GM18858 (cell line): Measurements from ENCODE around the gene FOXD2.
"Not testable (repeated sequence)": the region's sequence is repeated elsewhere in the genome, so short reads cannot be mapped to it uniquely, and the experiment has no call there.

Experiments used
- ATAC-seq: cut with Tn5 transposase; IDR thresholded peaks from one replicate; pipeline ENCODE4 v1.9.1; 2021; ENCODE audit not compliant: unreplicated experiment

FOXD2 gene

DNA sequence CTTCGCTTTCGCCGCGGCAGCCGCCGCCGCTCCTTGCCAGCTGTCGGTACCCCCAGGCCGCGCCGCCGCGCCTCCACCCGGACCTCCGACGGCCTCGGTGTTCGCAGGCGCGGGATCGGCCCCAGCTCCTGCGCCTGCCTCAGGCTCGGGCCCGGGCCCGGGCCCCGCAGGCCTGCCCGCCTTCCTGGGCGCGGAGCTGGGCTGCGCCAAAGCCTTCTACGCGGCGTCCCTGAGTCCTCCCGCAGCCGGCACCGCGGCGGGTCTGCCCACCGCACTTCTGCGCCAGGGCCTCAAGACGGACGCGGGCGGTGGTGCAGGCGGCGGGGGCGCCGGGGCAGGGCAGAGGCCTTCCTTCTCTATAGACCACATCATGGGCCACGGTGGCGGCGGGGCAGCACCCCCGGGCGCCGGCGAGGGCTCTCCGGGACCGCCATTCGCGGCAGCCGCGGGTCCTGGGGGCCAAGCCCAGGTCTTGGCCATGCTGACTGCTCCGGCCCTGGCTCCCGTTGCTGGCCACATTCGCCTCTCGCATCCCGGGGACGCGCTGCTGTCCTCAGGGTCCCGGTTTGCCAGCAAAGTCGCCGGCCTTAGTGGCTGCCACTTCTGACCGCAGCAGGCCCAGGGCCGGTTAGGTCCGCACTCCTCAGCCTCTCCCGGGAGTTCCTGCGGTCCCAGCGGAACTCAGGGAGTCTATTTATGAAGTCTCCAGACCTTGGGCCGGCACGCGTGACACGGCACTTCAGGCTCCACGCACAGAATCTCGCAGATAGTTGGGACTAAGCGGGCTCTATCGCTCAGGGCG lies 1.4 kb downstream of the FOXD2 start:
- no peak for ATAC-seq

DNA sequence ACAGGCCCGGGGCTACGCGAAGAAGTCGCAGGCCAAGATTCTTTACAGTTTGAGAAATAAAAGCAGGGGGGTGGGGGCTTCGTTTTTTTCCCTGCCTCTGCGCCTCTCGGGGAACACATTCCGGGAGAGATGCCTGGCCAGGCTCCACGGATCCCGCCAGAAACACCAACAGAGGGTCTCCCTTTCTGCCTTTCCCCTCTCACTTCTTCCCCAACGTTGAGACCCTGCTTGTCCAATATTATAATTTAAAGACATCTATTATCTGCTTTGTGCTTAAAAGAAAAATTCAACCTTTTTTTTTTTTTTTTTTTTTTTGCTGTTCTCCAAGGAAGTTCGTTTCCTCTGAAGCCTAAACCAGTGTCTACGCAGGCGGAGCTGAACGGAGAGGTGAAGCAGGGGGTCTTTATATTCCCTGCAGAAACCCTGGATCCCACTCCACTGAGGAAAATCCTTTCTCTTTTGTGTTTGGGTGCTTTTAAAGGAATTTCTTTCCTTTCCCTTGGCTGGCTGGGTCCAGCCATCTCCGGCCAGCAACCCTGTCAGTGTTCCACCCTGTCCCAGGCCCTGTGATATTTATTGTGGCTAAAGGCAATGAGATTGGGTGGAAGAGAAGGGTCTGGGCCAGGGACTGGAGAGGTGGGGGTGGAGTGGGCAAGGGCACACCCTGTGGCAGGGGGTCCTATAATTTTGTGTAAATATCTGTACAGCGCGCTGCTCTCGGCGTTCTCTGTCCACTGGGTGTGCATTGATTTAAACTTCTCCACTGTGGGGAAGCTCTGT lies 2.2 kb downstream of the FOXD2 start:
- ATAC-seq = no peak

DNA sequence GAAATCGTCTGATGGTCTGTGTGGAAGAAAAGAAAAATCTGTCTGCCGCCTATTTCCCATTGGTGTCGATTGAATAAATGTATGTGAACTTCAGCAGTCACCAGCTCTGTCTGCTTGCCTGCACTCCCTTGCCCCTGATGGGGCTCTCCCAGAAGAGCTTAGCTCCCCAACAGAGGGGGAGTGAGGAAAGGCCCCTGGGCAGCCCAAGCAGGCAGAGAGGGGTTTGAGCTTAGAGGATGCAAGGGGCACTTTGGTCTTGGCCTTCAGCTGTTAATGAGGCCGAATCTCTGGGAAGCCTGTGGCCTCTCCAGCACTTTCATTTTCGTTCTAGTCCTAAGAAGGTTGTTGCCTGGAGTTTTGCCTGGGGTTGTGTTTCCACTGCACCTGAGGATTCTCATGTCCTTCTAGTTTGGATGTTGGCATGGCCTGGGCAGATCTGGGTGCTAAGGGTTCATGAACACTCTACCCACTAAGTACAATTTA lies 2.8 kb downstream of the FOXD2 start:
- ATAC-seq = no peak

DNA sequence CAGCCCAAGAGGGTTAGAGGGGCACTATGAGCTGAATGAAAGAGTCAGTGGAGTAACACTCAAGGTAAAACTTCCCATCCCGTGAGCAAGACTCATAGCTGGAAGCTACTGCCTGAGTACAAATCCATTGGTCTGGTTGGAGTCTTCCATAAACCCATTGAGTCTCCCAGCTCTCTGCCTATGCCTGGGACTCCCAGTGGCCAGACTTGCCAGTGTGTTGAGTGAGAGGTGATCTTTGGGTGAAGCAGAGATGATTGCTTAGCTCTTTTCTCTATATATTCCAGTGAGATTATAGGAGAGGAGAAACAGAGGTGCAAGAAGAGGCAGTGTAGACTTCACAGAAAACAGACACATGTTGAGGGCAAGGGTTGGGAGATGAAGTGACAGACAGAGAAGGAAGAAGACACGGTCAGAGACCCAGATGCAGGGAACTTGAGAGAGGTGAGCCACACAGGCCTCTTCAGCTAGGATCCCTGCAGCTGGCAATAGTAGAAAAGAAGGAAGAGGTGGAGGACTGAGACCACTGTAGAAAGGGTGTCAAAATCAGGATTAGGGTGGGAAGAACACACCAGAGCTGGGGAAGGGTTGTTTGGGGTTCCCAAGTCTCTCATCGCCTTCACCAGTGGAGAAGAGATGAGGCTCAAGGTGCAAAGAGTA lies 3.7 kb downstream of the FOXD2 start:
- no peak for ATAC-seq

DNA sequence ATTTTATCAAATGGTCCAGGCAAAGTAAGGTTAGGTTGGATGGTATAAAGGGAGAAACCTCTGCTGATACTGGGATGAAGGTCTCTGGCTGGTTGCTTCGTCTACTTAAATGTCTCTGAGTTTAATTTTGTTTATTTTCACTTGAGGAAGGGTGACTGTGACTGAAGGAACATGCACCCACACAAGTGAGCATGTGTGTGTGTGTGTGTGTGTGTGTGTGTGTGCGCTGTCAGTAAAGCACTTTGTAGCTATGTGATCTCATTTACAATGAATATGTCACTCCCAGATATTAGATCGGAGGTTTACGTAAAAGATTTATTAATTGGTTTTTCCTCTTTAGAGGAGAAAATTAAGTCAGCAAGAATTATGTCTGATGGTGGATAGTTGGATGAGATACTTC lies 4.4 kb downstream of the FOXD2 start:
- no peak for ATAC-seq

DNA sequence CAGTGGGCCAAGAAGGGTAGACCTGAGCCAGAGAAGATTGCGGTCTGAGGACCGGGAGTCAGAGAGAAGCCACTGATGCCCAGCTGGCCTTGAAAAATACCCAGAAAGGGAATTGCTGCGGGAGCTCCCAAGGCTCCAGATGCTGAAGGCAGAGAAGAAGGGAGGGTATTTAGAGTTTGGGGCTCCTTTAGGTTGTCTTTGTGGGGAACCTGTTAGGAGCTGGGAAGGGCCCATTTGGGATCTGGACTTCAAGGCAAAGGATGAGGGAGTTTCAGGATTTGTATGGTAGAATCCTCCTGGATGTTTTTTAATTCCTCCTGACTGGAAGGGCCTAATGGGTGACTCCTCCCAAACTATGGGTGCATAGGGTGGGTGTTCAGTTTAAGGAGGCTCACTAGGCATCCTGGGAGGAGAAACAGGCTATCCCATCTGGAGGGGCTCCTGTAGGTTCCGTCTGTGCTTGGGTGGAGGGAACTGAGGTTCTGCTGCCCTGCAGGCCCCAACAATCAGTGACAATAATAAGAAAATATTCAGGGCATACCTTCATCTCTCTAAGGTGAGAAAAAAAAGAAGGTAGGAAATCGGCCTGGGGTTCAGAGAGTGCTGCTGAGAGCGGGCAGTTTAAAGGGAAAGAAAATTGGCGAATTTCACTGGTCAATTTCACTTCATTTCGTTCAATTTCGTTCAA lies 5.1 kb downstream of the FOXD2 start:
- ATAC-seq = no peak

DNA sequence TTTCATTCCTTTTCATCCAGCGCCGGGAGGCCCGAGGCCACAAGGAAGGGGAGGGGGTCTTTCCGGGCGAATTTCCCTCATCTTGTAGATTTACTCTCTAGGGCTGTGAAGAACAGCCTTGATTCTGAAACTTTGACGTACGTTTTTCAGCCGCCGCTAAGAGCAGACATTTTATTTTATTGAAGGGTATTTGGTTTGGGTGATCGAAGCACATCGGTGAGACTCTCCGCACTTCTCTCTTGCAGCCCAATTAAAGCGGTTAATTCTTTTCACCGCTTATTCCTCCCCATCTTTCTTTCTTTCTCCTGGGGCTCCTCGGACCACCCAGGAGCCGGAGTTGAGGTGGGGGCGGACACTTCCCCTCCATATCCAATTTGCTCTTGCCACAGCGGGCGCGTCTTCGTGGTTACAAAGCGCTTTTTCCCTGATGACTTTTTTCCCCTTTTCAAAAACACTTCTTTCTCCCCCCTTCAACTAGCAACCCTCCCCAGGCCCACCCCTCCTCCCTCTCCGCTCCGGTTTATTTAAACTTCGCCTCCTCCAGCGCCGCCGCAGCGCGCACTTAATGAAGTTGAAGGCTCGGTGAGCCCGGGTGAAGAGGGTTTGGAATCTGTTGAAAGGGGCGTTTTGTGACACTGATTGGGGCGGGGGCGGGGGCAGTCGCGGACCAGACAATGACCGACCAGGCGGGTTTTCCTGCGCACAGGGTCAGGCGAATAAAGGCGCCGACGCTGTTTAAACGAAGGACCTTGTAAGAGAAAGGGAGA lies 5.9 kb downstream of the FOXD2 start:
- ATAC-seq = no peak

DNA sequence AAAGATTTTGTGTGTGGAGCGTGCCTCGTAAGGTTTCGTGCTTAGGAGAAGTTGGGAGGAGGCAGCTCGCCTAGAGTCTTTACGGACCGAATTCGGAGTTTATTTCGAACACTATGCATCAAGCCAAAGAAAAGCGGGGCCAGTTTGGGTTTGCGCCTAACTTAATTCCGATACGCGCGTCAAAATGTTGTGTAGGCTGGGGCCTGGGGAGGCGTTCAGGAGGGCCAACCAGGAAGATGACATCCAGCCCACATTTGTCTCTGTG lies 6.4 kb downstream of the FOXD2 start:
- ATAC-seq = no peak

DNA sequence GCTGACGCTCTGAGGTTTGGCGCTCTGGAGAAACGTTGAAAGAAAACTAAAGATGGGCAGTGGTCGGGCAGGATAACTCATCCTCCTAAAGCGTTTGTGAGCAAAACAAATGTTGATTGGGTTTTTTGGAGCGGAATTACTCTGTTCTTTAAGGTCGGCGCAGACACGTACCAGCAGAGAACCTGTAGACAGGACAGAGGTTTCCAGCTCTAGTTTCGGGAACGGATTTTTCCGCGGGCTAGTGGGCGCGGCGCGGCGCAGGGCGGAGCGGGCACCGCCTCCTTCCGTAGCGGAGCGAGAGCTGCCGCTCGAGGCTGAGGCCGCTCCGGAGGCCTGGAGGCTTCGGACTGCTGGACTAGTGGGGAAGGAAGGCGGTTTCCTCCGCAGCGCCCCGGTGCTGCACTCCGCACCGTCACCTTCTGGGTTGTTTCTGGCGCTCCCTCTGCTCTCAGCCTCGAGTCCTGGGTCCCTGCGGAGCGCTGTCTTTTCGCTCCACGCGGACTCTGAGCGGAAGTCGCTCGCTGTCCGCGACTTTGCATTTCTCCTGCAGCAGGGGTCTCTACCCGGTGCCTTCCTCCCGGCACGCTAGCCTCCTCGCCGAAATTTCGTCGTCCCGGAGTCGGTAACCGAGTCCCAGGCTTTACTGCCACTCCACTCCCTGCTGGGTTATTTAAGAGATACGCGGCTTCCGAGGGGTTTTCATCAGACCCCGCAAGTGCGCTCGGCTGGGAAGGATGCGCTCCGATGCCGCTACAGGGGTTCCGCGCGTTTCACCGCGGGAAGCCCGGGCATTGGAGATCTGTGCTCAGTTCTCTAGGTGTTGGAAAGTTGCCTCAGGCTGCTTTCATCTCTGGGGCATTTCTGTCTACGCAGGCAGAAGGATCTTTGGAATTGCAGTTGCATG lies 7.0 kb downstream of the FOXD2 start:
- ATAC-seq = no peak

DNA sequence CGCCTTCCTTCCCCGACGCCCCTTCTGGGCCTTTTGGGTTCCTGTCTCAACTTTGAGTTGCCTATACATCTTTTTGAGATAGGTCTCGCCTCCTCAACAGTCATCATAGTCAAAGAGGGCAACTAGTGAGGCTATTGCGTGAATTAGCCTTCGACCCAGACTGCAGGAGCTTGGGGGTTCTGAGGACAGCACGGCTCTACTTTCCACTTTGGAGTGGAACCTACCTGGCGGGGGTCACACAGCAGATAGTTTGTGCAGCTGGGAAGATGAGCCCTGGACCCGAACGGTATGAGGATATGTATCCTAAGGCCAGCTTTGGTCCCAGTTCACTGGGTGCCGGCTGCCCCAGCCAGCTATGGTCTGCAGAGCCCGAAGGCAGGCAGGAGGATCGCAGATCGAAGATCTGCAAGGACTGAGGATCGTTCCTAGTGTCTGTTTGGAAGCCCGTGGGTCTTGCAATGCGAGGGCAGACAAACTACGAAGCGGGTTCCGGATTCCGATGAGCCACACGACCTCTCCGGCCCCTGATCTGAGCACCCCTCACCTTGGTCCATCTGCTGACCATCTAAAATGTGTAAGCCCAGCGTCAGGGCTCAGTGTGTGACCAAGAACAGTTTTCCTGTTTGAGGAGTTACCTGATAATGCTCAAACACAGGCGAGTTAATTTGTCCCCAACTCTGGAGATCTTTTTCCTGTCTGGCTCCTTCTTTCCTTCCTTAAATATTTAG lies 8.1 kb downstream of the FOXD2 start:
- no peak for ATAC-seq

DNA sequence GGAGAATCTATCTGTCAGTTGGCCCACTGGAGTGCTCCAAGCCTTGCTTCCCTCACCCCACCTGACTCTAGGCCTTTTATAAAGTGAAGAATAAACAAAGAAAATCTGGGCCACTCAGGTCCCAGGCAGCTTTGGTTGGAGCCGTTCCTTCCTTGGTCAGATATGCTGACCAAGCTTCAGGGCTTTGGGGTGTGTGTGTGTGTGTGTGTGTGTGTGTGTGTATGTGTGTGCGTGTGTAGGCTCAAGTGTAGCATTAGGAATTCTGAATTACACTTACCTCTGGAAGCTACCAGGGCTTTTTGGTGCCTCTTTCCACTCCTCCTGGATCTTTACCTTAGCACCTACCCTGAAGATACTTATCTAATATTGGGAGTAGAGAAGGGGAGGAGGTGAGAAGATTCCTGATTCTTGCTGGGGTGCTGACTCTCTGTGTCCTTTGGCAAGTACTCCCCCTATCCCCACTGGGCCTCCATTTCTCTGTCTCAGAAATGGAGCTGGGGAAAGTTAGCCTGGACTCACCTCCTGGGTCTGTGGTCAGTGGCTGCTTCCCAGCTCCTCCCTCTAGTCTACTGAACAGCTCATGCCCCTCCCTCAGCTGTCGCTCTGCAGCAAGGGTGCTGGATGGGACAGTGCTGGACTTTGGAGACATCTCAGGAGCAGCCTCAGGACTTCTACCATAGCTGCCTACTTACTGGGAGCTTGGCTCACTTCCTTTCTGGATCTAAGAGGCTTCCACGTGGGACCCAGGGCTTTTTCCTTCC lies 10.8 kb downstream of the FOXD2 start:
- ATAC-seq = no peak

DNA sequence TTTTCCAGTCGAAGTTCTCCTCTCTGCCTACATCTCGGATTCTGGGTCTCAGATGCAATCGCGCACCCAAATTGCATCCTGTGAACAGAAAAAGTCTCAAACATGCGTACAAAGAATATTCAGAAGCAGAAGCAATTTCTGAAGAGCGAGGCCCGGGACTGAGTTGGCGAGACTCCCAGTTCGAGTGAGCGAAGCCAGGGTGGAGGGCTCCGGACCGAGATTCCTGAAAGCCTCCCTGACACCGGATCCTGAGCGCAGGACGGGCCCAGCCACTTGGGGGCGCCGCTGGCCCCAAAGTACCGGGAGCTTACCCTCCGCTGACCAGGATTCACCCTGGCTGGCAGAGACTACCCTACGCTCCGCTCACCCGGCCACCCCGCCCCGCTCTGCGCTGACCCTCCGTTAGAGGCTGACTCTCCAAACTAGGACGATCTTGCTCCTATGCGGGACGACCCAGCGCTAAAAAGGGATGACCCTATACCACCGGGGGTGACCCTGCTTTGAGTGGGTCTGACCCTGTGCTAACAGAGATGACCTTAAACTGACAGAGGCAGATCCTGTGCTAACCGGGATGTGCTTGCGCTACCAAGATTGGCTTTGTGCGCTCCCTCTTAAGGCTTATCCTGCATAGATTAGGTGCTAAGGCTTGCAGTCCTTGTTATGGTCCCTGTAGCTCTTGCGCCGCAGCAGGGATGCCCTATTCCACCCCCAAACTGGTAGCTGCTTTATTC lies 12.1 kb downstream of the FOXD2 start:
- no peak for ATAC-seq

DNA sequence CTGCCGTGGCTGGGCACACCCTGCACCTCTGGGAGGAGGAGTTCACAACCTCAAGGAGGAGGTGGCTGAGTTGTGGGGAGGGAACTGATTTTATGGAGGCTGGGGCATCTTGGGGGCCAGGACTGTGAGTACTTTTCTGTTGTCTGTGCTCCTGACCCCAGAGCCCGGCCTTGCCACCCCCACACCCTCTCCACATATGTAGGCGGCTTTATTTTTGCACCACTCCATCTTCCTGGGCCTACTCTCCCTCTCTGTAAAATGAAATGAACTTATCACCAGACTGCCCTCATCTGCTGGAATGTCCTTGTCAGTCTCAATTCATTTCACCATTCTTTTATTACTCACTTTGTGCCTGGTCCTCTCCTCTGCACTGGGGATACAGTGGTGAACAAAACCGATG lies 12.8 kb downstream of the FOXD2 start:
- no peak for ATAC-seq

DNA sequence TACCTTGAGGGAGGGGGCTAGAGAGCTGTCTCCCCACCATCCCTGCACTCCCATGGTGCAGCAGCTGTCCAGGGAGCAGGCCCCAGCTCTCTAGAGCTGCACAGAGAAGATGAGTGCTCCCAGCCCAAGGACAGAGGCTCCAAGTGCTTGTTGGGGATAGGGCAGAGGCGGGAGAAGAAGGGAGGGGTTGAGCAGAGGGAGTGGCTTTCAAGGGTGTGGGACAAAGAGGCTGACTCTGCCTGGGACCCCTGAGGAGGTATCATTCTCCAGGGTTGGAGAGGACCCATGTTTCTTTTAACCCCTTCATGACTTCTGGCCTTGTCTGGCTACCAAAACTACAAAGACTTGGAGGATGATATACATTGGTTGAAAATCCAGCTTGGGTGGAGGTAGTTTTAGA lies 14.6 kb downstream of the FOXD2 start:
- no peak for ATAC-seq

DNA sequence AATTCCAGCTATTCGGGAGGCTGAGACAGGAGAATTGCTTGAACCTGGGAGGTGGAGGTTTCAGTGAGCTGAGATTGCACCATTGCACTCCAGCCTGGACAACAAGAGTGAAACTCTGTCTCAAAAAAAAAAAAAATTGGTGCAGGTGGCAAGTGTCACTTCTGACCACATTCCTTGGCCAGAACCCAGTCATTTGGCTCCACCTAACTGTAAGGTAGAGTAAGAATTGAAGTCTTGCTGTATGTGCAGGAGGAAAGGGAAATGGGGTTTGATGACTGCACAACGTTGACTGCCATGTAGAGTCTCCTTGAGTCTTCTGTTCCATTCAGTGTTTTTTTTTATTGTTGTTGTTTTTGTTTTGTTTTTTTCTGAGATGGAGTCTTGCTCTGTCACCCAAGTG lies 16.1 kb downstream of the FOXD2 start:
- ATAC-seq = not testable (repeated sequence)

DNA sequence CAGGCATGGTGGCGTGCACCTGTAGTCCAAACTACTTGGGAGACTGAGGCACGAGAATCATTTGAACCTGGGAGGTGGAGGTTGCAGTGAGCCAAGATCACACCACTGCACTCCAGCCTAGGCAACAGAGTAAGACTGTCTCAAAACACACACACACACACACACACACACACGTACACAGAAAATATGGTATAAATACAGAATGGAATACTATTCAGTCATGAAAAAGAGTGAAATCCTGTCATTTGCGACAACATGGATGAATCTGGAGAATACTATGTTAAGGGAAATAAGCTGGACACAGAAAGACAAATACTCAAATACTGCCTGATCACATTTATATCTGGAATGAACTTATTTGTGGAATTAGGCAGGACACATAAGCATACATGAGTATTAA lies 18.4 kb downstream of the FOXD2 start:
- ATAC-seq = no peak

DNA sequence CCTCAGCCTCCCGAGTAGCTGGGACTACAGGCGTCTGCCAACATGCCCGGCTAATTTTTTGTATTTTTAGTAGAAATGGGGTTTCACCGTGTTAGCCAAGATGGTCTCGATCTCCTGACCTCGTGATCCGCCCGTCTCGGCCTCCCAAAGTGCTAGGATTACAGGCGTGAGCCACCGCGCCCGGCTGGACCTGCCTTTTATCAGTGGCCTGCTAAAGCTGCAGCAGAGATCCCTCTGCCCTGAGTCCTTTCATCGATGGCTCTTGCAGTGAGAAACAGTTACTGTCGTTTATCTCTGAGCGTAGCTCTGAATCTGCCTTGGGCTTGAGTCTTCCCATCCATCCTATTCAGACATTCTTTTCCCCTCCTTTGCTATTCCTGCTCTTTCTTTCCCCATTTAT lies 19.7 kb downstream of the FOXD2 start:
- ATAC-seq = not testable (repeated sequence)
